IgD-negative memory B cell (primary cell): Measurements from ENCODE around the gene SMG7. TPM values are rescaled to one million over a fixed set of nuclear protein-coding genes. Genes with fewer than 3 reads are reported as not detected.
A peak's percentile ranks its signal among the peaks of the same experiment; 100 is the strongest.

Source experiments
- H3K27ac Mint-ChIP-seq, 3 donors: one replicate each; pipeline ENCODE4 v1.8.0; 2020 to 2022; ENCODE audit warnings: mild to moderate bottlenecking in 3 of 3, mixed read lengths in 3 of 3, moderate library complexity in 1 of 3
- H3K27me3 Mint-ChIP-seq: one replicate; pipeline ENCODE4 v1.8.0; 2021; ENCODE audit warnings: mixed read lengths
- H3K36me3 Mint-ChIP-seq: one replicate; pipeline ENCODE4 v1.8.0; 2020; ENCODE audit warnings: mild to moderate bottlenecking, mixed read lengths
- H3K4me1 Mint-ChIP-seq, 3 donors: one replicate each; pipeline ENCODE4 v1.8.0; 2020 to 2022; ENCODE audit warnings: mixed read lengths in 3 of 3, mild to moderate bottlenecking in 1 of 3
- H3K4me3 Mint-ChIP-seq, 4 donors: one replicate each; pipeline ENCODE4 v1.8.0; 2020 to 2022; ENCODE audit warnings: mild to moderate bottlenecking in 4 of 4, mixed read lengths in 4 of 4, moderate library complexity in 3 of 4
- H3K9me3 Mint-ChIP-seq, 3 donors: one replicate each; pipeline ENCODE4 v1.8.0; 2020 to 2021; ENCODE audit warnings: mixed read lengths in 3 of 3, mild to moderate bottlenecking in 1 of 3
- polyA plus RNA-seq: library from polyadenylated mRNA; unstranded; fragments of 300-500 nt; fragmentation: Illumina TruSeq; gene quantifications from one replicate; pipeline ENCODE4 v1.2.3, GENCODE V29; 2021

The SMG7 gene
- polyA plus RNA-seq, 1 donor from 2014 or later, result 34.4 TPM

- Mint-ChIP-seq H3K27ac (no peak overlapping the region), H3K9me3 (no peaks in the 10 kb centered on the region), H3K4me1 (no peaks in the 10 kb centered on the region), H3K27me3 (peaks cover 15% of the 10 kb centered on the region), H3K4me3 (no peak overlapping the region), H3K36me3 (peaks cover 2% of the 10 kb centered on the region)
These were observed 17.9 kb upstream of the SMG7 start for GRCh38 chr1:183454377-183454776.

- Mint-ChIP-seq H3K27ac (no peak overlapping the region), H3K9me3 (no peaks in the 10 kb centered on the region), H3K4me3 (no peak overlapping the region), H3K36me3 (peaks cover 3% of the 10 kb centered on the region), H3K27me3 (peaks cover 16% of the 10 kb centered on the region), H3K4me1 (peaks cover 0 to 3% (median 3%) of the 10 kb centered on the region in 3 donors)
These were observed 15.5 kb upstream of the SMG7 start for GRCh38 chr1:183456826-183457225.

GRCh38 chr1:183457449-183457848, 14.8 kb upstream of the SMG7 start:
- Mint-ChIP-seq H3K27me3 (peaks cover 16% of the 10 kb centered on the region), H3K4me3 (no peak overlapping the region), H3K36me3 (peaks cover 3% of the 10 kb centered on the region), H3K9me3 (no peaks in the 10 kb centered on the region), H3K27ac (no peak overlapping the region), H3K4me1 (peaks cover 0 to 3% (median 3%) of the 10 kb centered on the region in 3 donors)

- H3K36me3 Mint-ChIP-seq, result peaks cover 3% of the 10 kb centered on the region
- H3K27me3 Mint-ChIP-seq, result peaks cover 8% of the 10 kb centered on the region
- no peaks in the 10 kb centered on the region for H3K9me3 Mint-ChIP-seq
- H3K4me1 Mint-ChIP-seq, result peaks cover 0 to 3% (median 3%) of the 10 kb centered on the region in 3 donors
- no peak overlapping the region for H3K4me3 Mint-ChIP-seq
- H3K27ac Mint-ChIP-seq, result no peak overlapping the region
These were observed 11.7 kb upstream of the SMG7 start for GRCh38 chr1:183460596-183460995.

GRCh38 chr1:183461350-183461749, 10.9 kb upstream of the SMG7 start:
- peaks cover 6% of the 10 kb centered on the region for H3K27me3 Mint-ChIP-seq
- H3K27ac Mint-ChIP-seq, result no peak overlapping the region
- H3K4me3 Mint-ChIP-seq, result no peak overlapping the region
- peaks cover 0 to 3% (median 3%) of the 10 kb centered on the region in 3 donors for H3K4me1 Mint-ChIP-seq
- no peaks in the 10 kb centered on the region for H3K9me3 Mint-ChIP-seq
- H3K36me3 Mint-ChIP-seq, result peaks cover 3% of the 10 kb centered on the region

- H3K4me3 Mint-ChIP-seq, result no peak overlapping the region
- peaks cover 0 to 3% (median 3%) of the 10 kb centered on the region in 3 donors for H3K4me1 Mint-ChIP-seq
- no peaks in the 10 kb centered on the region for H3K9me3 Mint-ChIP-seq
- no peak overlapping the region for H3K27ac Mint-ChIP-seq
- peaks cover 3% of the 10 kb centered on the region for H3K27me3 Mint-ChIP-seq
- peaks cover 3% of the 10 kb centered on the region for H3K36me3 Mint-ChIP-seq
These were observed 8.7 kb upstream of the SMG7 start for GRCh38 chr1:183463566-183463965.

- peaks cover 0 to 3% (median 2%) of the 10 kb centered on the region in 3 donors for H3K4me1 Mint-ChIP-seq
- no peaks in the 10 kb centered on the region for H3K27me3 Mint-ChIP-seq
- H3K4me3 Mint-ChIP-seq, result no peak overlapping the region
- H3K9me3 Mint-ChIP-seq, result no peaks in the 10 kb centered on the region
- H3K36me3 Mint-ChIP-seq, result peaks cover 1% of the 10 kb centered on the region
- H3K27ac Mint-ChIP-seq, result no peak overlapping the region
These were observed 5.5 kb upstream of the SMG7 start for GRCh38 chr1:183466781-183467180.

GRCh38 chr1:183467687-183468086, 4.6 kb upstream of the SMG7 start:
- no peaks in the 10 kb centered on the region for H3K9me3 Mint-ChIP-seq
- H3K27me3 Mint-ChIP-seq, result no peaks in the 10 kb centered on the region
- no peak overlapping the region for H3K27ac Mint-ChIP-seq

GRCh38 chr1:183470147-183470960, 1.9 kb upstream of the SMG7 start:
- H3K4me1 Mint-ChIP-seq, result peaks cover 7 to 16% (median 13%) of the 10 kb centered on the region in 3 donors
- H3K4me3 Mint-ChIP-seq, result peak overlapping the region; percentile 87 to 99 (median 98)
- no peaks in the 10 kb centered on the region for H3K27me3 Mint-ChIP-seq
- no peaks in the 10 kb centered on the region for H3K36me3 Mint-ChIP-seq
- H3K27ac Mint-ChIP-seq, result peak overlapping the region; percentile 91 to 99 (median 98)
- H3K9me3 Mint-ChIP-seq, result no peaks in the 10 kb centered on the region

More at GRCh38 chr1:183467687-183468086, 4.6 kb upstream of the SMG7 start:
- H3K36me3 Mint-ChIP-seq, result peaks cover 1% of the 10 kb centered on the region
- no peak overlapping the region for H3K4me3 Mint-ChIP-seq
- peaks cover 0 to 3% (median 2%) of the 10 kb centered on the region in 3 donors for H3K4me1 Mint-ChIP-seq

GRCh38 chr1:183470961-183471742, 1.1 kb upstream of the SMG7 start:
- peak overlapping the region; percentile 91 to 99 (median 98) for H3K27ac Mint-ChIP-seq
- no peaks in the 10 kb centered on the region for H3K27me3 Mint-ChIP-seq
- H3K4me1 Mint-ChIP-seq, result peaks cover 7 to 16% (median 13%) of the 10 kb centered on the region in 3 donors
- H3K36me3 Mint-ChIP-seq, result no peaks in the 10 kb centered on the region
- H3K4me3 Mint-ChIP-seq, result peak overlapping the region; percentile 87 to 99 (median 98)
- no peaks in the 10 kb centered on the region for H3K9me3 Mint-ChIP-seq

GRCh38 chr1:183471743-183472487, 384 bp upstream of the SMG7 start:
- Mint-ChIP-seq H3K9me3 (no peaks in the 10 kb centered on the region), H3K4me3 (peak overlapping the region; percentile 87 to 99 (median 98)), H3K27me3 (no peaks in the 10 kb centered on the region), H3K27ac (peak overlapping the region; percentile 91 to 99 (median 98)), H3K4me1 (peaks cover 7 to 16% (median 13%) of the 10 kb centered on the region in 3 donors), H3K36me3 (no peaks in the 10 kb centered on the region)

GRCh38 chr1:183473217-183473536, 878 bp downstream of the SMG7 start:
- Mint-ChIP-seq H3K4me3 (peak overlapping the region; percentile 87 to 99 (median 98)), H3K36me3 (no peaks in the 10 kb centered on the region), H3K27ac (peak overlapping the region; percentile 91 to 98 (median 94)), H3K4me1 (peaks cover 9 to 21% (median 15%) of the 10 kb centered on the region in 3 donors), H3K9me3 (no peaks in the 10 kb centered on the region), H3K27me3 (no peaks in the 10 kb centered on the region)

- Mint-ChIP-seq H3K9me3 (no peaks in the 10 kb centered on the region), H3K27me3 (no peaks in the 10 kb centered on the region), H3K4me3 (no peak overlapping the region), H3K27ac (no peak overlapping the region), H3K36me3 (no peaks in the 10 kb centered on the region), H3K4me1 (peaks cover 33 to 42% (median 41%) of the 10 kb centered on the region in 3 donors)
These were observed 3.8 kb downstream of the SMG7 start for GRCh38 chr1:183476081-183476480.

GRCh38 chr1:183477986-183478781, 5.9 kb downstream of the SMG7 start:
- H3K36me3 Mint-ChIP-seq, result no peaks in the 10 kb centered on the region
- peak overlapping the region in 3 of 4 donors; percentile 3 to 76 (median 52) for H3K4me3 Mint-ChIP-seq

More at GRCh38 chr1:183477986-183478781, 5.9 kb downstream of the SMG7 start:
- no peaks in the 10 kb centered on the region for H3K27me3 Mint-ChIP-seq
- H3K9me3 Mint-ChIP-seq, result no peaks in the 10 kb centered on the region
- H3K27ac Mint-ChIP-seq, result peak overlapping the region; percentile 25 to 40 (median 35)
- peaks cover 45 to 57% (median 50%) of the 10 kb centered on the region in 3 donors for H3K4me1 Mint-ChIP-seq
